HEK293T (cell line): ENCODE data around the gene SCGB3A1.

Source experiments
- ARNT ChIP-seq: fragments of 450-650 bp; IDR thresholded peaks from 2 replicates; pipeline ENCODE4 v1.6.1; 2017; ENCODE audit warnings: mild to moderate bottlenecking
- BHLHE40 ChIP-seq: fragments of 450-650 bp; IDR thresholded peaks from 2 replicates; pipeline ENCODE4 v1.6.1; 2016; ENCODE audit warnings: mild to moderate bottlenecking, moderate library complexity, borderline replicate concordance
- FOXA1 ChIP-seq: fragments of 450-650 bp; IDR thresholded peaks from 2 replicates; pipeline ENCODE4 v1.6.1; 2016; ENCODE audit warnings: mild to moderate bottlenecking
- FOXK2 ChIP-seq: fragments of 450-650 bp; IDR thresholded peaks from 2 replicates; pipeline ENCODE4 v1.6.1; 2016; ENCODE audit warnings: mild to moderate bottlenecking
- FOXM1 ChIP-seq: fragments of 450-650 bp; IDR thresholded peaks from 2 replicates; pipeline ENCODE4 v1.6.1; 2017; ENCODE audit warnings: mild to moderate bottlenecking, borderline replicate concordance
- SP1 ChIP-seq: fragments of 450-650 bp; IDR thresholded peaks from 2 replicates; pipeline ENCODE4 v1.6.1; 2017
- SUZ12 ChIP-seq: fragments of 450-650 bp; IDR thresholded peaks from 2 replicates; pipeline ENCODE4 v1.6.1; 2016; ENCODE audit warnings: mild to moderate bottlenecking
- TARDBP ChIP-seq: fragments of 450-650 bp; IDR thresholded peaks from 2 replicates; pipeline ENCODE4 v1.6.1; 2016
- TF ChIP-seq, protein P1 (sequence below): fragments of 450-650 bp; IDR thresholded peaks from 2 replicates; pipeline ENCODE4 v1.6.1; 2016

GRCh38 chr5:180591311-180591887, at the start of gene SCGB3A1:
- no peak for TF ChIP-seq ARNT
- no peak for TF ChIP-seq SUZ12
- no peak for TF ChIP-seq SP1
- TF ChIP-seq FOXM1, result no peak
- no peak for TF ChIP-seq TARDBP
- TF ChIP-seq FOXA1, result no peak
- no peak for TF ChIP-seq FOXK2
- TF ChIP-seq, protein P1, sequence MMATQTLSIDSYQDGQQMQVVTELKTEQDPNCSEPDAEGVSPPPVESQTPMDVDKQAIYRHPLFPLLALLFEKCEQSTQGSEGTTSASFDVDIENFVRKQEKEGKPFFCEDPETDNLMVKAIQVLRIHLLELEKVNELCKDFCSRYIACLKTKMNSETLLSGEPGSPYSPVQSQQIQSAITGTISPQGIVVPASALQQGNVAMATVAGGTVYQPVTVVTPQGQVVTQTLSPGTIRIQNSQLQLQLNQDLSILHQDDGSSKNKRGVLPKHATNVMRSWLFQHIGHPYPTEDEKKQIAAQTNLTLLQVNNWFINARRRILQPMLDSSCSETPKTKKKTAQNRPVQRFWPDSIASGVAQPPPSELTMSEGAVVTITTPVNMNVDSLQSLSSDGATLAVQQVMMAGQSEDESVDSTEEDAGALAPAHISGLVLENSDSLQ, result no peak
- no peak for TF ChIP-seq BHLHE40
